AG08395 (cell line): ENCODE results near the gene RPE.

Experiments used
- DNase-seq: peaks from one replicate; pipeline ENCODE4 v3.0.0; 2012; ENCODE audit warnings: mixed read lengths, low spot score

RPE gene

DNA sequence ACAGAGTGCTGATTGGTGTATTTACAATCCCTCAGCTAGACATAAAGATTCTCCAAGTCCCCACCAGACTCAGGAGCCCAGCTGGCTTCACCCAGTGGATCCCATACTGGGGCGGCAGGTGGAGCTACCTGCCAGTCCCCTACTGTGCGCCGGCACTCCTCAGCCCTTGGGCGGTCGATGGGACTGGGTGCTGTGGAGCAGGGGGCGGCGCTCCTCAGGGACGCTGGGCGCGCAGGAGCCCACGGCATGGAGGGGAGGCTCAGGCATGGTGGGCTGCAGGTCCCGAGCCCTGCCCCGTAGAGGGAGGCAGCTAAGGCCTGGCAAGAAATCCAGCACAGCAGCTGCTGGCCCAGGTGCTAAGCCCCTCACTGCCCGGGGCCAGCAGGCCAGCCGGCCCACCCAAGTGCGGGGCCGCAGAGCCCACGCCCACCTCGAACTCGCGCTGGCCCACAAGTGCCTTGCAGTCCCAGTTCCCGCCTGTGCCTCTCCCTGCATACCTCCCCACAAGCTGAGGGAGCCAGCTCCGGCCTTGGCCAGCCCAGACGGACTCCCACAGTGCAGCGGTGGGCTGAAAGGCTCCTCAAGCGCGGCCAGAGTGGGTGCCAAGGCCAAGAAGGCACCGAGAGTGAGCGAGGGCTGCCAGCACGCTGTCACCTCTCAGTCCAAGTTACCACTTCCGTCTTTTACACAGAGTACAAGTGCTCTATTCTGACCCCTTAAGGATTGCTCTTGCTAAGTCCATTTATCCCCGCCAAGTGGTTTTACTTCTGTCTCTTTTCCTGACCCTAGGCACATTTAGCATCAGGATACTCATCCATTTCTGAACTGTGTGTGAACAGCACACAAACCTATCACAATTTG lies 1.7 kb upstream of the RPE start:
- no peak for DNase-seq

DNA sequence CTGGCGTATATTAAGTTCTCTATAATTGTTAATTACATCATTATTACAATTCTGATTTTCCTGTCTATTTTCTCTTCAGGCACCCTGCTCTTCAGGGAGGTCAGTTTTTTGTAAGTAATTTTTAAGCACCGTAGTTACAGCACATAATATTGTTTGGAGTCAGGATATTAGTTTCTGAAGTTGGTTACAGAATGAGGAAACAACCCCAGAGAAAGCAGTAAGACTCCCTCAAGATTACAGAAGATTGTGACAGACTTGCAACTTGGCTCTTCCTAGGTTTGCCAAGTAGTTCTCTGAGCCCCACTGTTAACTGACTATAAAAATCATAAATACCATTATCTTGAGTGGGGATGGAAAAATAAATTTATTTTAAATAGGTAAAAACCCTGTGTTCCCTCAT lies 921 bp downstream of the RPE start:
- DNase-seq, result no peak

DNA sequence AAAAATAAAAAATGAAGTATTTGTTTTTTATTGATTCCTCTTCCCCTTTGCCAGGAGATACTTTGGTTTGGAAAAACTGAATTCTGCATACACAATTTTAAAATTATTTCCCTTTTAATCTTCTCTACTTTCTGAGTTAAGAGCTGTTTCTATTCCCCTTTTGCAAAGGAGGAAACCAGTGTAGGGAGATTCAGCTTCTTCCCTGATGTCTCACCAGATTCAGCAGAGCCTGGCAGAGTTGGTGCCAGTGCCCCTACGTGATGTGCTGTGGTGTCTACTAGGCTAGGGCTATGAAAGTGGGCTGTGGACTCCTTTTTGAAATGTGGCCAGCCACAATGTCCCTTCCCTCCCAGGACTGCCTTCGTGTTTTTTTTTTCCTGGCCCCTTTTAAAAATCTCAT lies 2.4 kb downstream of the RPE start:
- no peak for DNase-seq

DNA sequence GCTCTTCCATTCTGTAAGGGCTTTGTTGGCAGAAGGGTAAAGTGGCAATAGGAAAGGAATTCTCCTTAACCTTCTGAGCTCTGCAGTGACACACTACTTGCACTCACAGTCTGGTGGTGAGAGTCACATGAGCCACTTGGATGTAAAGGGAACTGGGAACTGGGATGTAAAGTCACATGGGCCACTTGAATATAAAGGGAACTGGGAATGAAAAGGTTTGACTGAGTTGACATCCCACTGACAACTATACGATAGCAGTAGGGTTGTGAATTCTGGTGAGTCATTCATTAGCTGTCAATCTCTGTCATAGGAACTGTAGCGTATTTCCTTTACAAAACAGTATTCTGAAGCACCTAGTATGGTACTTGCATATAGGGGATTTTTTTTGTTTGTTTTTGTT lies 5.5 kb downstream of the RPE start:
- no peak for DNase-seq

DNA sequence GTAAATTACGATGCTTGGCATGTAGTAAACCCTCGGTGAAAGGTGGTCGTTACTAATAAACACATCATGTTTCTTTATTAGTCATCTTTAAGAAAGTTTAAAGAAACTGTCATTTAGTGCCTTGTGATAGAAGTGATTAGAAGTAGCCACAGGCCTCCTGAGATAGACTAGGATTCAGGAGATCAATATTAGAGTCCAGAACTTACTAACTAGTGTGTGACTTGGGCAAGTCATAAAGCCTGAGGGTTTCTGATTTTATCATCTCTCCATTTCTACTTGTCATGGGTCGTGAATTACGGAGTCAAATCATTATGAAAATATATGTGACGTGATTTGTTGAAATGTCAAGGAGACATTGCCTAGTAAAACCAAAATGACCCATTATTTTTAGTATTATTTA lies 6.7 kb downstream of the RPE start:
- no peak for DNase-seq

DNA sequence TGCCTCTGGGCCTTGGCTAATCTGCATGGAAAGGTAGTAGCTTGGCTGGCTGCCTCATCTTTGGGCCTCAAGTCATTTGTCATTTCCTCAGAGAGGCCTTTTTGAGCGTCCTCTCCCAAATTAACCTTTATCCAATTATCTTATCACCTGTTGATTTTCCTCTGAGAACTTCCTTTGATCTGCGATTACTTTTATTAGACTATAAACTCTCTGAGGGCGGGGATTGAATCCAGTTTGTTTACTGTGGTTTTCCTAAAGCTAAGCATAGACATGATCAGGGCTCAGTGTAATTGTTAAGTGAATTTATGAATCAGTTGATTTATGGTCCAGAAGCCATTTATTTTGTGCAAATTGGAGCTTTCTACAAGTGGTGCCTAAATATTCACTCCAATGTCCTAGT lies 7.5 kb downstream of the RPE start:
- DNase-seq, result no peak

DNA sequence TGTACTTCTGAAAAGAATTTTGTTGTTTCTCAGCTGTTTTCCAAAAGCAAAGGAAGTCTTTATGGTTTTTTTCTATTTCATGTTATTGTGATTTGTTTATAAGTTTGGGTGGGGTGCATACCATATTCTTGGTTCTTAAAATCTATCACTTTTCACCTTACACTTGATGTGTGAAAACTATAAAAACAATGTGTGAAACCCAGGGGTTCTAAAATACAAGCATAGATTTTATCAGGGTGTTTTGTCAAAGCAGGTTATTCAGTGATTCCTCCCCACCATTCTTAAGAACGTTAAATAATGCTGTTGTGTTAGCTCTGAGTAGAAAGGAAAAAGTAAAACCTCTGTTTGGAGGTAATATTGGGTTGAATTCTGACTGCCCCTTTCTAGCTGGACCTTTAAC lies 17.7 kb downstream of the RPE start:
- no peak for DNase-seq

DNA sequence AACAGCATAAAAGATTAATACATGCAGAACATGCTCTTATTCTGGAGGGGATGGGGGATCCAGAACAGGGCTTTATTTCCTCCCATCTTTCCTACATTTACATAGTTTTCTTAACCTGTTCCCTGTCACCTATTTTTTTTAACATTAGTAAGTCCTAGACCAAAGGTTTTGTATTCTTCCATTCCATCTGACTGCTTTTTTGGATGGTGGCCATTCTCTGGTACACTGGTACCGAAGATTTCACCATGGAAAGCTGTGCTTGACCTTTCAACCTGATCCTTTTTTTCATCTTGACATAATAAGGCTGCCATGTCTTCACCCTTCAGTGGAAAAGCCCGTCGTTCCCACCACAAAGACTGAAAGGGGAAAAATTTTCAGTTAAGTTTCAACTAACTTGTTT lies 20.4 kb downstream of the RPE start:
- no peak for DNase-seq

DNA sequence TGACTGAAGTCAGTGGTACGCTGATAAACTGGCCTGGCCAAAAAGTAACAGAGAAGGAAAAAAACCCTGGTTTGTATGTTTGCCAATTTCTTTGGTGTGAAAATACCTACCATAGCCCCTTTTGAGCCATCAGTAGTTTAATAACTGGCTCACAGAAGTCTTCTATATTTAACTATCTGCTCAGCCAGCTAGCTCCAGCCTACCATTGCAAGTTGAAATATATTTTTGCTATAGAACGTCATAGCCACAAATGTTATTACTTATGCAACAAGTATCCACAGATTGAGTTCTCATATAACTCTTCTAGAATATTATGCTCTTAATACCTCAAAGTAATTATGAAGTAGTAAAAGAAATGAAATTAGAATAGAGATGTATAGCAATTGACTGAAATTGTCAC lies 25.2 kb downstream of the RPE start:
- no peak for DNase-seq

DNA sequence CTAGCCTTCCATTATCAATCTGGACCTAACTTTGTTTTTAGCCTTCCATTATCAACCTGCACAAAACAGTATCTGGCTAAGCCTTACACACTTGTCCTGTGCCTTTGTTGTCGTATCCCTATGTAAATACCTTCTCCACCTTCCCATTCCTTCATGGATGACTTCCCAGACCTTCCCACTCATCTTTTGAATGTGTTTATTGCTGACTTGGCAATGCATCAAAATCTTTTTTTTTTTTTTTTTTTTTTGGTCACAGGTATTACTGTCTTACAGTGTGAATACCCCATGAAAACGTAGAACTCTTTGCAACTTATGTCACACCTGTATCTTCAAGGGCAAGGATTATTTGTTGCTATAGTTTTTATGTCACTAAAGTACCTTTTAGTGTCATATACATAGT lies 25.7 kb downstream of the RPE start:
- no peak for DNase-seq

DNA sequence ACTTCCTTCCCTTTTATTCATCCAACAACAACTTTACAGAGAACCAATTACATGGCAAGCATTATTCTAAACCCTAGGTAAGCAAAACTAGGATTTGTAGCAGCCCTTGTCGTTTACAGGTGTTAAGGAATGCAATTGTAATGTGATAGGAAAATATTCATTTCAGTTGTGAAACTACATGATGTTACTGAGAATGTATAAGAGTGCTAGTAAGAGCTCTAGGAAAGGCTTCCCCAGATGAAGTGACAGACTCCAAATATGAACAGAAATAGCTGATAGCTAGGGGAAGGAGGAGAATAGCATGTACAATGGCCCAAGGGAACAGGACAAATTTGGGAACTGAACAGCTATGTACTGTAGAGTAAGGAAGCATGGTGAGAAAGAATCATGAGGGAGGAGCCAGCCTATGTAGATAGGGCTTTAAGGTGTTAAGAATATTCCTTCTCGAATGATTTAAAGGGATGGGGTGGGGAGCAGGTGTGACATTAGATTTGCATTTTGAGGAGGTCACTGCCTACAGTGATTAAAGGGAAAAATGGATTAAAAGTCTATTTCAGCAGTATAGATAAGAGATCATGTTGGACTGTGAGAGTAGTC lies 31.7 kb downstream of the RPE start:
- no peak for DNase-seq

DNA sequence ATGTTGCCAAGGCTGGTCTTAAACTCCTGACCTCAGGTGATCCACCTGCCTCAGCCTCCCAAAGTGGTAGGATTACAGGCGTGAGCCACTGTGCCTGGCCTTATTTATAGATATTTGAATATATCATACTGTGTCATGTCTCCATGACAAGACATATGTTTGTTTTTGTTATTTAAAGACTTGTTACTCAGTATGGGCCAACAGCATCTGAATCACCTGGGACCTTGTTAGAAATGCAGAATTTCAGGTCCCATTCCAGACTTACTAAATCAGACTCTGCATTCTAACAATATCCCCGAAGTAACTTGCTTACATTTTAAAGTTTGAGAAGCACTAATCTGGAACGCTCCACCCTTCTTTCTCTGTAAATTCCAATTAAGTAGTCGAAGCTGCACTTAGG lies 33.2 kb downstream of the RPE start:
- DNase-seq, result no peak

DNA sequence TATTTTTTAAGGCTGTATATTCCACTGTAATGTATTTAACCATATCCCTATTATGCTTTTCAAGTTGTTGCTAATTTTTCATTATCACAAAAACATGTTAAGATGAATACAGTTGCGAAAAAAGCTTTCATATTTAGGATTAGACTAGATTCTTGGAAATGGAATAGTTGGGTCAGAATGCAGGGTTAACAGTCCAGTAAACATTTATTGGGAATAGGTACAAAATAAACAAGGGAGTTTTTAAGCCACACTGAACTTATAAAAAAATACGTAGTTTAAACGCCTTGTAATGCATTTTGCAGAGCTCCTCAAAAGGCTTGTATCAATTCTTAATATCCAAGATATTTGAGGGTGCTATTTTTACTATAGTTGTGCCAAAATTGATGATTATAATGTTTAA lies 35.6 kb downstream of the RPE start:
- no peak for DNase-seq

DNA sequence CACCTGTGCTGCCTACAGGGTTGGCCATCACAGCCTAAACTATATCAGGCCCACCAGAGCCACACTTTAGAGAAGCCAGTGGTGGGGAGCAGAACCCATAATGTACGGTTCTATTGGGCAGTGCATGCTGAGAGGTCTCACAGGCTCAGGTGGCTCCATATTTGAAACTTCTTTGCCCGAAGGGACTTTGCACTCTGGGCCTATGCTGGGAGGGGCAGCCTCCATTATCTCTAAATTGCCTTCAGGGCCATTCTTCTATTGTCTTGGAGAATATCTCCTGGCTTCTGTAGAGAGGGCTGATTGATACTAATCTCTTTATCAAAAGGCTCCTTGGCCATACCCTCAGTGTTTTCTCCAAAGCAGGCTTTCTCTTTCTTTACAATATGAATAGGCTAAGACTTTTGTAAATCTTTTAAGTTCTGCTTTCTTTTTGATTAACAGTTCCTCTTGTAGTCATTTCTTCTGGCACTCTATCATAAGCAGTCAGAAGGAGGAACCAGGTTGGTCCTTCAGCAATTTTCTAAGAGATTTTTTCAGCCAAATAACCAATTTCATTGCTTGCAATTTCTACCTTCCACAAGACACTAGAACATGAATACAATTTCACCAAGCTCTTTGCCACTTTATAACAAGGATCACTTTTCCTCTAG lies 44.5 kb downstream of the RPE start:
- DNase-seq, result no peak

DNA sequence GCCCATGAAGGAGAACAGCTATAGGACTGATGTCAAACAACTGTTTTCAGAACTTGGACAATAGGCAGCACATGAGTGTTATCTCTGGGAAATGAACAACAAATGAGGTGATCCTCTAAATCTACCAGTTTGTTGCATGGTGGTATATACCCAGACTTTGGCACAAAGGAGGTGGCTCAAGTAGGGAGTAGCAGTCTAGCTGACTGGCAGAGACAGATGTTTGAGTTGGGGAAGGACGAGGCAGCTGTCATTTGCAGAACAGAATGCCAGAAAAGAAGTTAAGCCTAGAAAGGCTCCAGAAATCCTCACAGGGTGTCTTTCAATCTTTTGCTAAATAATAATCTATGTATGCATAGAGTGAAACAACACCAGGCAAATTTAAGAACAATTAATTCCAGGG lies 47.4 kb downstream of the RPE start:
- no peak for DNase-seq

DNA sequence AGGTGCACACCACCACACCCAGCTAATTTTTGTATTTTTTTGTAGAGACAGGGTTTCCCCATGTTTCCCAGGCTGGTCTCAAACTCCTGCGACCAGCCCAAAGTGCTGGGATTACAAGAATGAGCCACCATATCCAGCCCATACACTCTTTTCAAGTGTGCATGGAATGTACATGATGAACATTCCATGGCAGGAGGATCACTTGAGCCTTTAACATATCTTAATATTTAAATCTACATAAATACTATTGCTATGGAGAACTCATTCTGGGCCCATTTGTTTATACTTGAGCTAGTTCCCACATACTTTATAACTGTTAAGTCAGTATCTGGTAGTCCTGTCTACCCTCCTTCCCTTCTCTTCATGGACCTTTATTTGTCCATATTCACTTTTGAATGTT lies 48.4 kb downstream of the RPE start:
- no peak for DNase-seq

DNA sequence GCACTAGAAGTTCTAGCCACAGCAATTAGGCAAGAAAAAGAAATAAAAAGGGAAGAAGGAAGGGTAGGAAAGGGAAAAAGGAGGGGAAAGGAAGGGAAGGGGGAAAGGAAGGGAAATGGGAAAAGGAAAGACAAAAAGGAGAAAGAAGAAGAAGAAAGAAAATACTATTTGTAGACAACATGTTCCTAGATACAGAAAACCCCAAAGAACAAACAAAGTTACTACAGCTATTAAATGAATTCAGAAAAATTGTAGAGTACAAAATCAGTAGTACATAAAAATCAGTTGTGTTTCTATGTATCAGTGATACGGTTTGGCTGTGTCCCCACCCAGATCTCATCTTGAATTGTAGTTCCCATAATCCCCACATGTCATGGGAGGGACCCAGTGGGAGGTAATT lies 52.3 kb downstream of the RPE start:
- DNase-seq, result no peak

DNA sequence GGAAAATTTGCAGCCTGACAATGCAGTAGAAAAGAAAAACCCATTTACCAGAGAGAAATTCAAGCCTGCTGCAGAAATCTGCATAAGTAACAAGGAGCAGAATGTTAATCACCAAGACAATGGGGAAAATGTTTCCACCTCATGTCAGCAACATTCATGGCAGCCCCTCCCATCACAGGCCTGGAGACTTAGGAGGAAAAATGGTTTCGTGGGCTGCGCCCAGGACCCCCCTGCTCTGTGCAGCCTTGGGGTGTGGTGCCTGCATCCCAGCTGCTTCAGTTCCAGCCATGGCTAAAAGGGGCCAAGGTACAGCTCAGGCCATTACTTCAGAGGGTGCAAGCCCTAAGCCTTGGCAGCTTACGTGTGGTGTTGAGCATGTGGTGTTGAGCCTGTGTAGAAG lies 53.4 kb downstream of the RPE start:
- no peak for DNase-seq

DNA sequence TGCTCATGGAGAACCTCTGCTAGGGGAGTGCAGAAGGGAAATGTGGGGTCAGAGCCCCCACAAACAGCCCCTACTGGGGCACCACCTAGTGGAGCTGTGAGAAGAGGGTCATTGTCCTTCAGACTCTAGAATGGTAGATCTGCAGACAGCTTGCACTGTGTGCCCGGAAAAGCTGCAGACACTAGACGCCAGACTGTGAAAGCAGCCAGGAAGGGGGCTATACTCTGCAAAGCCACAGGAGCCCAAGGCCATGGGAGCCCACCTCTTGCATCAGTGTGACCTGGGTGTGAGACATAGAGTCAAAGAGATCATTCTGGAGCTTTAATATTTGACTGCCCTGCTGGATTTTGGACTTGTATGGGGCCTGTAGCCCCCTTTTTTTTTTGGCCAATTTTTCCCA lies 60.9 kb downstream of the RPE start:
- no peak for DNase-seq
